Prostate gland (tissue), 2 donors: Measurements from ENCODE around the gene MINK1.

ENCODE experiments used
- POLR2A ChIP-seq: fragments of 450-650 bp; IDR thresholded peaks from one replicate; pipeline ENCODE4 v1.6.1; 2016; ENCODE audit warnings: antibody characterized with exemption, mild to moderate bottlenecking
- POLR2AphosphoS5 ChIP-seq: sonication (generic); formaldehyde crosslinking; IDR thresholded peaks from one replicate; pipeline ENCODE4 v1.6.1; 2017; ENCODE audit warnings: antibody characterized with exemption
- TF ChIP-seq, protein P1 (sequence below), 4 experiments: fragments of 200-600 bp in 2 of 4; fragments of 450-650 bp in 2 of 4; sonication (generic) in 2 of 4; IDR thresholded peaks; 1 replicate in 3 of 4; 2 replicates in 1 of 4; pipeline ENCODE4 v1.5.1; 2016 to 2019; ENCODE audit warnings: antibody characterized with exemption in 4 of 4, mild to moderate bottlenecking in 2 of 4, moderate library complexity in 2 of 4

DNA sequence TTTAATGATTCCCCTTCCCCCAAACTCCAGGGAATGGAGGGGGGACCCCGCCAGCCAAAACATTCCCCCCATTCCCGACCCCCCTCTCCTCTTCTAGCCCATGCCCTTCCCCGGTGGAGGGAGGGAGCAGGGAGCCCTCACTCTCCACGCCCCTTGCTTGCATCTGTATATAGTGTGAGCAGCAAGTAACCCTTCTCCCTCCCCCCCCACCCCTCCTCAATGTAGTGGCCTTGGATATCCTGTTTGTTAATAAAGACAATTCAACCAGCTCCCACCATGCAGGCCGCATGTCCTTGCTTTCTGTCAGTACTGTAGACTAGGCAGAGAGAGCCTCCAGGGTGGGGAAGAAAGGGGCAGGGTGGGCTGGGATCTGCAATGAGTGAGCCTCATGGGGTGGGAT is 64.6 kb downstream of the MINK1 start:
- TF ChIP-seq, protein P1, sequence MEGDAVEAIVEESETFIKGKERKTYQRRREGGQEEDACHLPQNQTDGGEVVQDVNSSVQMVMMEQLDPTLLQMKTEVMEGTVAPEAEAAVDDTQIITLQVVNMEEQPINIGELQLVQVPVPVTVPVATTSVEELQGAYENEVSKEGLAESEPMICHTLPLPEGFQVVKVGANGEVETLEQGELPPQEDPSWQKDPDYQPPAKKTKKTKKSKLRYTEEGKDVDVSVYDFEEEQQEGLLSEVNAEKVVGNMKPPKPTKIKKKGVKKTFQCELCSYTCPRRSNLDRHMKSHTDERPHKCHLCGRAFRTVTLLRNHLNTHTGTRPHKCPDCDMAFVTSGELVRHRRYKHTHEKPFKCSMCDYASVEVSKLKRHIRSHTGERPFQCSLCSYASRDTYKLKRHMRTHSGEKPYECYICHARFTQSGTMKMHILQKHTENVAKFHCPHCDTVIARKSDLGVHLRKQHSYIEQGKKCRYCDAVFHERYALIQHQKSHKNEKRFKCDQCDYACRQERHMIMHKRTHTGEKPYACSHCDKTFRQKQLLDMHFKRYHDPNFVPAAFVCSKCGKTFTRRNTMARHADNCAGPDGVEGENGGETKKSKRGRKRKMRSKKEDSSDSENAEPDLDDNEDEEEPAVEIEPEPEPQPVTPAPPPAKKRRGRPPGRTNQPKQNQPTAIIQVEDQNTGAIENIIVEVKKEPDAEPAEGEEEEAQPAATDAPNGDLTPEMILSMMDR (IDR thresholded peaks at IDR 0.05), result no peak
- no peak for TF ChIP-seq POLR2AphosphoS5
- TF ChIP-seq POLR2A, result no peak
